Neural progenitor cell (in vitro differentiated cells): ENCODE measurements around the gene NDUFV1. TPM values are rescaled to one million over a fixed set of nuclear protein-coding genes. Genes with fewer than 3 reads are reported as not detected.

Experiments used
- DNase-seq: peaks from one replicate; pipeline ENCODE4 v3.0.0-alpha.2; 2016; ENCODE audit warnings: low spot score
- H2AFZ ChIP-seq: fragments of 200-600 bp; sonication (generic); replicated peaks from 2 replicates; pipeline ENCODE4 v1.6.1; 2016; ENCODE audit warnings: antibody characterized with exemption
- H3F3A ChIP-seq: fragments of 200-600 bp; sonication (generic); 2 replicates; pipeline ENCODE4 v1.6.1; 2016; ENCODE audit warnings: antibody characterized with exemption, low read depth
- H3K27ac ChIP-seq: fragments of 200-600 bp; sonication (generic); 2 replicates; pipeline ENCODE4 v1.5.1; 2016; ENCODE audit warnings: mild to moderate bottlenecking
- H3K27me3 ChIP-seq: fragments of 200-600 bp; sonication (generic); 2 replicates; pipeline ENCODE4 v1.6.1; 2016; ENCODE audit warnings: mild to moderate bottlenecking, moderate library complexity
- H3K36me3 ChIP-seq: fragments of 200-600 bp; sonication (generic); 2 replicates; pipeline ENCODE4 v1.5.1; 2016
- H3K4me1 ChIP-seq: fragments of 200-600 bp; sonication (generic); 2 replicates; pipeline ENCODE4 v1.6.1; 2016; ENCODE audit warnings: mixed run types
- H3K4me2 ChIP-seq: fragments of 200-600 bp; sonication (generic); 2 replicates; pipeline ENCODE4 v1.6.1; 2016
- H3K4me3 ChIP-seq: fragments of 200-600 bp; sonication (generic); 2 replicates; pipeline ENCODE4 v1.5.1; 2016
- H3K79me2 ChIP-seq: fragments of 200-600 bp; sonication (generic); 2 replicates; pipeline ENCODE4 v1.6.1; 2016; ENCODE audit warnings: low read depth
- H3K9ac ChIP-seq: fragments of 200-600 bp; sonication (generic); 2 replicates; pipeline ENCODE4 v1.6.1; 2016
- H3K9me3 ChIP-seq: fragments of 200-600 bp; sonication (generic); 2 replicates; pipeline ENCODE4 v1.5.1; 2016; ENCODE audit warnings: low read depth
- H4K20me1 ChIP-seq: fragments of 200-600 bp; sonication (generic); 2 replicates; pipeline ENCODE4 v1.6.1; 2016; ENCODE audit warnings: low read depth
- H3K27ac Mint-ChIP-seq: 3 replicates; pipeline ENCODE4 v1.8.0; 2021; ENCODE audit warnings: mixed read lengths
- H3K27me3 Mint-ChIP-seq: 2 replicates; pipeline ENCODE4 v1.8.0; 2022; ENCODE audit warnings: low read depth, mild to moderate bottlenecking, inconsistent platforms, moderate library complexity, mixed read lengths; ENCODE audit not compliant: insufficient read depth
- H3K36me3 Mint-ChIP-seq: 3 replicates; pipeline ENCODE4 v1.8.0; 2021; ENCODE audit warnings: mixed read lengths
- H3K4me1 Mint-ChIP-seq: 3 replicates; pipeline ENCODE4 v1.8.0; 2021; ENCODE audit warnings: mixed read lengths
- H3K4me3 Mint-ChIP-seq: 3 replicates; pipeline ENCODE4 v1.8.0; 2021; ENCODE audit warnings: mild to moderate bottlenecking, moderate library complexity, mixed read lengths
- H3K9me3 Mint-ChIP-seq: 3 replicates; pipeline ENCODE4 v1.8.0; 2020; ENCODE audit warnings: mixed read lengths
- CTCF ChIP-seq: fragments of 200-600 bp; sonication (generic); IDR thresholded peaks from 2 replicates; pipeline ENCODE4 v1.5.1; 2017; ENCODE audit warnings: antibody characterized with exemption, mild to moderate bottlenecking
- EZH2 ChIP-seq: fragments of 200-600 bp; sonication (generic); IDR thresholded peaks from 2 replicates; pipeline ENCODE4 v1.6.1; 2017; ENCODE audit warnings: antibody characterized with exemption, mild to moderate bottlenecking, moderate library complexity
- EZH2phosphoT487 ChIP-seq: fragments of 200-600 bp; sonication (generic); IDR thresholded peaks from 2 replicates; pipeline ENCODE4 v1.6.1; 2017; ENCODE audit warnings: antibody characterized with exemption
- total RNA-seq: library from RNA; depleted of rRNA; stranded (reverse); fragments of >200 nt; gene quantifications from 2 replicates; pipeline ENCODE4 v1.2.3, GENCODE V29; 2015; ENCODE audit warnings: low replicate concordance

NDUFV1 gene
- total RNA-seq, 1 donor from 2014 or later, result 71.0 TPM

GRCh38 chr11:67654225-67654624 lies 47.5 kb downstream of the NDUFV1 start:
- TF ChIP-seq EZH2phosphoT487, result no peak
- no peak for TF ChIP-seq EZH2
- no peak for TF ChIP-seq CTCF
- peaks cover 8% of the 10 kb centered on the region for H3F3A ChIP-seq
- Mint-ChIP-seq H3K9me3 (peaks cover 16% of the 10 kb centered on the region), H3K4me1 (peaks cover 11% of the 10 kb centered on the region), H3K36me3 (no peaks in the 10 kb centered on the region), H3K27me3 (peaks cover 7% of the 10 kb centered on the region), H3K4me3 (no peak overlapping the region), H3K27ac (no peak overlapping the region)
- H3K4me2 ChIP-seq, result no peak overlapping the region
- H3K79me2 ChIP-seq, result no peaks in the 10 kb centered on the region
- H3K36me3 ChIP-seq, result no peaks in the 10 kb centered on the region
- H2AFZ ChIP-seq, result no peak overlapping the region
- H3K9me3 ChIP-seq, result peaks cover 8% of the 10 kb centered on the region
- no peak overlapping the region for H3K4me3 ChIP-seq
- H3K4me1 ChIP-seq, result peaks cover 8% of the 10 kb centered on the region
- H3K9ac ChIP-seq, result no peak overlapping the region
- H3K27ac ChIP-seq, result no peak overlapping the region
- no peak for DNase-seq
- H4K20me1 ChIP-seq, result no peaks in the 10 kb centered on the region
- no peaks in the 10 kb centered on the region for H3K27me3 ChIP-seq

GRCh38 chr11:67656278-67656922 lies 49.7 kb downstream of the NDUFV1 start:
- H3F3A ChIP-seq, result no peaks in the 10 kb centered on the region
- no peak overlapping the region for H3K4me2 ChIP-seq
- H3K9me3 Mint-ChIP-seq, result peaks cover 16% of the 10 kb centered on the region
- no peaks in the 10 kb centered on the region for H4K20me1 ChIP-seq
- H3K4me3 ChIP-seq, result no peak overlapping the region
- no peak overlapping the region for H3K27ac Mint-ChIP-seq
- no peak overlapping the region for H3K4me3 Mint-ChIP-seq
- no peaks in the 10 kb centered on the region for H3K79me2 ChIP-seq
- H3K9me3 ChIP-seq, result peaks cover 8% of the 10 kb centered on the region
- H3K27me3 Mint-ChIP-seq, result peaks cover 5% of the 10 kb centered on the region
- DNase-seq, result no peak
- no peaks in the 10 kb centered on the region for H3K4me1 Mint-ChIP-seq
- H3K36me3 Mint-ChIP-seq, result no peaks in the 10 kb centered on the region
- no peak overlapping the region for H3K9ac ChIP-seq
- TF ChIP-seq EZH2phosphoT487 (no peak), CTCF (no peak), EZH2 (no peak)
- no peak overlapping the region for H2AFZ ChIP-seq
- H3K36me3 ChIP-seq, result no peaks in the 10 kb centered on the region
- H3K27me3 ChIP-seq, result no peaks in the 10 kb centered on the region
- no peak overlapping the region for H3K27ac ChIP-seq
- H3K4me1 ChIP-seq, result no peaks in the 10 kb centered on the region

GRCh38 chr11:67657300-67657699 lies 50.6 kb downstream of the NDUFV1 start:
- Histone ChIP-seq H3F3A (no peaks in the 10 kb centered on the region), H3K4me1 (no peaks in the 10 kb centered on the region), H3K79me2 (no peaks in the 10 kb centered on the region), H3K27me3 (no peaks in the 10 kb centered on the region), H3K27ac (no peak overlapping the region), H4K20me1 (no peaks in the 10 kb centered on the region), H2AFZ (no peak overlapping the region), H3K36me3 (no peaks in the 10 kb centered on the region), H3K4me3 (no peak overlapping the region), H3K9ac (no peak overlapping the region), H3K4me2 (no peak overlapping the region), H3K9me3 (peaks cover 8% of the 10 kb centered on the region)
- TF ChIP-seq CTCF (no peak), EZH2 (no peak), EZH2phosphoT487 (no peak)
- H3K9me3 Mint-ChIP-seq, result peaks cover 16% of the 10 kb centered on the region
- DNase-seq, result no peak
- peaks cover 5% of the 10 kb centered on the region for H3K27me3 Mint-ChIP-seq
- no peaks in the 10 kb centered on the region for H3K4me1 Mint-ChIP-seq
- no peak overlapping the region for H3K4me3 Mint-ChIP-seq
- H3K36me3 Mint-ChIP-seq, result no peaks in the 10 kb centered on the region
- H3K27ac Mint-ChIP-seq, result no peak overlapping the region
